Brain microvascular endothelial cell (primary cell): ENCODE data around the gene LYPD5.
A peak's percentile ranks its signal among the peaks of the same experiment; 100 is the strongest.

Experiments used
- DNase-seq: peaks from one replicate; pipeline ENCODE4 v3.0.0-alpha.2; 2020
- H3K27ac ChIP-seq: fragments of 250-450 bp; sonication (Bioruptor Pico); 2 replicates; pipeline ENCODE4 v1.5.1; 2020; ENCODE audit warnings: mild to moderate bottlenecking, moderate library complexity
- H3K27me3 ChIP-seq: fragments of 250-450 bp; sonication (Bioruptor Pico); replicated peaks from 2 replicates; pipeline ENCODE4 v1.5.1; 2020; ENCODE audit warnings: mild to moderate bottlenecking
- H3K36me3 ChIP-seq: fragments of 250-450 bp; sonication (Bioruptor Pico); replicated peaks from 2 replicates; pipeline ENCODE4 v1.5.1; 2020; ENCODE audit warnings: mild to moderate bottlenecking
- H3K4me3 ChIP-seq: 2 replicates; pipeline ENCODE4 v1.5.1; 2011; ENCODE audit warnings: low read depth, mild to moderate bottlenecking, control low read depth, low read length, moderate library complexity
- CTCF ChIP-seq: IDR thresholded peaks from 2 replicates; pipeline ENCODE4 v1.5.1; 2011; ENCODE audit warnings: low read depth, mild to moderate bottlenecking, moderate library complexity, low read length, control low read depth, inconsistent platforms; ENCODE audit errors: missing control alignments
- in situ Hi-C: cut with HindIII; loops from 2 replicates; pipeline ENCODE4 v1.10.0; 2017; ENCODE audit warnings: low sequenced_read_pairs, low pct_ligation_motif_present

LYPD5 gene

GRCh38 chr19:43755256-43755801, 46.9 kb downstream of the LYPD5 start:
- H3K36me3 ChIP-seq: peaks cover 11% of the 10 kb centered on the region
- in situ Hi-C loops: no loop called here
- TF ChIP-seq CTCF: peak; percentile 8
- peak overlapping the region; percentile 82 for H3K4me3 ChIP-seq
- H3K27me3 ChIP-seq: no peaks in the 10 kb centered on the region
- DNase-seq: peak; percentile 42
- H3K27ac ChIP-seq: peak overlapping the region; percentile 98

- DNase-seq: peak; percentile 94
- peaks cover 18% of the 10 kb centered on the region for H3K36me3 ChIP-seq
- H3K4me3 ChIP-seq: peak within 1 kb of the TSS; percentile 82
- no peaks in the 10 kb centered on the region for H3K27me3 ChIP-seq
- H3K27ac ChIP-seq: peak within 1 kb of the TSS; percentile 98
- in situ Hi-C loops: no loop called here
- no peak for TF ChIP-seq CTCF
These were observed 47.6 kb downstream of the LYPD5 start, which contains the start of gene SMG9 for GRCh38 chr19:43754503-43755255. Gene SMG9, minus strand, starts transcription at chr19:43754962. Its CDS starts 4,221 bp downstream, at chr19:43750741.

- in situ Hi-C loops: no loop called here
These were observed 48.1 kb downstream of the LYPD5 start for GRCh38 chr19:43754253-43754502.

GRCh38 chr19:43752287-43752875, 49.9 kb downstream of the LYPD5 start:
- in situ Hi-C loops: no loop called here
- H3K36me3 ChIP-seq: peaks cover 35% of the 10 kb centered on the region
- DNase-seq: no peak
- H3K4me3 ChIP-seq: no peak overlapping the region
- H3K27ac ChIP-seq: peak overlapping the region; percentile 98
- TF ChIP-seq CTCF: no peak
- H3K27me3 ChIP-seq: no peaks in the 10 kb centered on the region

More at GRCh38 chr19:43754253-43754502, 48.1 kb downstream of the LYPD5 start:
- Histone ChIP-seq H3K27ac (peak overlapping the region; percentile 98), H3K27me3 (no peaks in the 10 kb centered on the region), H3K4me3 (peak overlapping the region; percentile 82), H3K36me3 (peaks cover 23% of the 10 kb centered on the region)
- no peak for DNase-seq
- no peak for TF ChIP-seq CTCF

- no peaks in the 10 kb centered on the region for H3K27me3 ChIP-seq
- DNase-seq: no peak
- H3K4me3 ChIP-seq: no peak overlapping the region
- no peak for TF ChIP-seq CTCF
- peaks cover 42% of the 10 kb centered on the region for H3K36me3 ChIP-seq
- H3K27ac ChIP-seq: peak overlapping the region; percentile 98
- in situ Hi-C loops: no loop called here
These were observed 50.6 kb downstream of the LYPD5 start for GRCh38 chr19:43751466-43752220.
